Endodermal cell (in vitro differentiated cells): Measurements from ENCODE around the gene LMF2. TPM values are rescaled to one million over a fixed set of nuclear protein-coding genes. Genes with fewer than 3 reads are reported as not detected.

Source experiments
- DNase-seq: peaks from one replicate; pipeline ENCODE4 v3.0.0-alpha.2; 2017
- H3K27ac ChIP-seq: 2 replicates; pipeline ENCODE4 v1.5.1; 2013; ENCODE audit warnings: mild to moderate bottlenecking, low read depth, low read length, moderate library complexity
- H3K27me3 ChIP-seq: 2 replicates; pipeline ENCODE4 v1.6.1; 2013; ENCODE audit warnings: mild to moderate bottlenecking, low read length, moderate library complexity; ENCODE audit not compliant: insufficient read depth, control insufficient read depth, poor library complexity, severe bottlenecking
- H3K36me3 ChIP-seq: 2 replicates; pipeline ENCODE4 v1.7.0; 2013; ENCODE audit warnings: mild to moderate bottlenecking, low read length, moderate library complexity; ENCODE audit not compliant: control insufficient read depth, insufficient read depth
- H3K4me1 ChIP-seq: one replicate; pipeline ENCODE4 v1.7.0; 2013; ENCODE audit warnings: low read length; ENCODE audit not compliant: control insufficient read depth, insufficient read depth
- H3K4me3 ChIP-seq: 2 replicates; pipeline ENCODE4 v1.5.1; 2013; ENCODE audit warnings: mild to moderate bottlenecking, low read length, moderate library complexity
- H3K9ac ChIP-seq: 2 replicates; pipeline ENCODE4 v1.6.1; 2013; ENCODE audit warnings: mild to moderate bottlenecking, low read length, moderate library complexity; ENCODE audit not compliant: poor library complexity, severe bottlenecking; ENCODE audit errors: extremely low read depth
- H3K9me3 ChIP-seq: 2 replicates; pipeline ENCODE4 v1.6.1; 2013; ENCODE audit warnings: mild to moderate bottlenecking, low read length, moderate library complexity; ENCODE audit not compliant: control insufficient read depth
- H3K27ac Mint-ChIP-seq: 2 replicates; pipeline ENCODE4 v1.8.0; 2020; ENCODE audit warnings: mixed read lengths
- H3K27me3 Mint-ChIP-seq: 2 replicates; pipeline ENCODE4 v1.8.0; 2021; ENCODE audit warnings: mild to moderate bottlenecking, mixed read lengths; ENCODE audit not compliant: insufficient read depth
- H3K36me3 Mint-ChIP-seq: 2 replicates; pipeline ENCODE4 v1.8.0; 2020; ENCODE audit warnings: low read depth, mixed read lengths
- H3K4me1 Mint-ChIP-seq: 2 replicates; pipeline ENCODE4 v1.8.0; 2020; ENCODE audit warnings: mixed read lengths
- H3K4me3 Mint-ChIP-seq: 2 replicates; pipeline ENCODE4 v1.8.0; 2020; ENCODE audit warnings: mild to moderate bottlenecking, moderate library complexity, mixed read lengths
- H3K9me3 Mint-ChIP-seq: 2 replicates; pipeline ENCODE4 v1.8.0; 2020; ENCODE audit warnings: mild to moderate bottlenecking, mixed read lengths
- CTCF ChIP-seq: fragments of 200-600 bp; sonication (generic); conservative IDR thresholded peaks from 2 replicates; pipeline ENCODE4 v1.5.0; 2021; ENCODE audit warnings: antibody characterized with exemption, mild to moderate bottlenecking
- WGBS, 2 experiments: methylation state at CpG; one replicate each; pipeline versions ENCODE4 v1.1.5 to v1.1.7; 2013; ENCODE audit warnings: missing lambda C conversion rate in 2 of 2, mixed read lengths in 1 of 2; ENCODE audit not compliant: insufficient coverage in 1 of 2, insufficient read length in 1 of 2; 5-methylcytosine and 5-hydroxymethylcytosine counted together
- total RNA-seq, 2 donors: library from RNA; stranded (reverse); fragmentation: NEBNext Ultra II Directional in 1 of 2; extraction: Animal tissue kit (Norgen Biotek cat#: 25700) in 1 of 2; gene quantifications; 2 replicates in 1 of 2; 3 replicates in 1 of 2; pipeline ENCODE4 v1.2.1, GENCODE V29; 2021

The LMF2 gene
- total RNA-seq, 2 donors from 2014 or later, result 58.8 to 65.2 TPM

GRCh38 chr22:50455201-50455600 lies 52.3 kb downstream of the LMF2 start:
- WGBS, 2 experiments, result 95 to 97% methylated on average over 15 to 18 of the region's 18 CpGs

GRCh38 chr22:50454556-50455075 lies 52.9 kb downstream of the LMF2 start:
- no peak overlapping the region for H3K27ac ChIP-seq
- no peak overlapping the region for H3K4me3 ChIP-seq
- no peaks in the 10 kb centered on the region for H3K9me3 Mint-ChIP-seq
- H3K4me1 ChIP-seq, result no peaks in the 10 kb centered on the region
- no peak overlapping the region for H3K27ac Mint-ChIP-seq
- no peaks in the 10 kb centered on the region for H3K9me3 ChIP-seq
- DNase-seq, result no peak
- H3K36me3 Mint-ChIP-seq, result peaks cover 57% of the 10 kb centered on the region
- no peaks in the 10 kb centered on the region for H3K27me3 Mint-ChIP-seq
- H3K36me3 ChIP-seq, result peaks cover 44% of the 10 kb centered on the region
- H3K4me1 Mint-ChIP-seq, result no peaks in the 10 kb centered on the region
- no peak overlapping the region for H3K9ac ChIP-seq
- TF ChIP-seq CTCF, result no peak
- H3K4me3 Mint-ChIP-seq, result no peak overlapping the region
- 88 to 97% methylated on average over 3 to 27 of the region's 27 CpGs for WGBS, 2 experiments
- H3K27me3 ChIP-seq, result no peaks in the 10 kb centered on the region

More at GRCh38 chr22:50455201-50455600, 52.3 kb downstream of the LMF2 start:
- Mint-ChIP-seq H3K36me3 (peaks cover 54% of the 10 kb centered on the region), H3K4me1 (no peaks in the 10 kb centered on the region), H3K9me3 (no peaks in the 10 kb centered on the region), H3K4me3 (no peak overlapping the region), H3K27ac (no peak overlapping the region), H3K27me3 (no peaks in the 10 kb centered on the region)
- no peak overlapping the region for H3K27ac ChIP-seq
- no peak for TF ChIP-seq CTCF
- H3K36me3 ChIP-seq, result peaks cover 43% of the 10 kb centered on the region
- no peak for DNase-seq
- H3K9ac ChIP-seq, result no peak overlapping the region
- H3K9me3 ChIP-seq, result no peaks in the 10 kb centered on the region
- no peaks in the 10 kb centered on the region for H3K4me1 ChIP-seq
- no peaks in the 10 kb centered on the region for H3K27me3 ChIP-seq
- H3K4me3 ChIP-seq, result no peak overlapping the region

Other genes with a start within 250 kb of the LMF2 start
- gene MAPK12, start 246.0 kb downstream of the LMF2 start, total RNA-seq, result 10 to 100 TPM; 46.5 to 57.0 TPM
- gene MAPK11, start 237.3 kb downstream of the LMF2 start, total RNA-seq, result under 1 TPM; 0.33 to 0.40 TPM
- gene PLXNB2, start 200.1 kb downstream of the LMF2 start, total RNA-seq, result 10 to 100 TPM; 94.7 to 97.7 TPM
- gene DENND6B, start 180.7 kb downstream of the LMF2 start, total RNA-seq, result 10 to 100 TPM in 1 of 2 donors, 1 to 10 TPM in 1; 8.3 to 14.2 TPM
- 10 to 100 TPM; 58.7 to 81.2 TPM for gene PPP6R2, start 164.4 kb downstream of the LMF2 start, total RNA-seq
- gene SBF1, start 32.7 kb downstream of the LMF2 start, total RNA-seq, result 10 to 100 TPM; 89.9 to 90.1 TPM
- 1 to 10 TPM; 4.0 to 4.2 TPM for gene ADM2, start 26.2 kb downstream of the LMF2 start, total RNA-seq
- gene MIOX, start 20.8 kb downstream of the LMF2 start, total RNA-seq, result not detected
- 10 to 100 TPM; 63.3 to 73.1 TPM for gene NCAPH2, start 522 bp upstream of the LMF2 start, total RNA-seq
- gene SCO2, start 17.9 kb upstream of the LMF2 start, total RNA-seq, result 1 to 10 TPM in 1 of 2 donors, under 1 TPM in 1; 0.89 to 2.3 TPM
- 1 to 10 TPM; 1.2 to 2.1 TPM for gene TYMP, start 22.3 kb upstream of the LMF2 start, total RNA-seq
- gene KLHDC7B, start 38.2 kb upstream of the LMF2 start, total RNA-seq, result not detected
- under 1 TPM; 0.70 to 0.91 TPM for gene SYCE3, start 55.2 kb upstream of the LMF2 start, total RNA-seq
- gene CPT1B, start 70.7 kb upstream of the LMF2 start, total RNA-seq, result 100 to 1,000 TPM in 1 of 2 donors, 10 to 100 TPM in 1; 83.5 to 105 TPM
- gene CHKB, start 75.1 kb upstream of the LMF2 start, total RNA-seq, result 100 to 1,000 TPM; 108 TPM
- 1 to 10 TPM; 1.2 to 1.4 TPM for gene MAPK8IP2, start 93.1 kb upstream of the LMF2 start, total RNA-seq
- 10 to 100 TPM; 28.6 to 30.6 TPM for gene ARSA, start 120.5 kb upstream of the LMF2 start, total RNA-seq
- gene SHANK3, start 165.1 kb upstream of the LMF2 start, total RNA-seq, result 10 to 100 TPM in 1 of 2 donors, 1 to 10 TPM in 1; 9.4 to 11.1 TPM
- gene ACR, start 230.5 kb upstream of the LMF2 start, total RNA-seq, result under 1 TPM in 1 of 2 donors, not detected in 1; 0.18 TPM